ENCODE results near the gene CORIN. TPM values are rescaled to one million over a fixed set of nuclear protein-coding genes. Genes with fewer than 3 reads are reported as not detected.

CORIN gene
- total and polyA plus RNA-seq, 2 of the 13 experiments (the other 11 are each of a cell fraction or from before 2014, with no cell fraction given): 0.84 to 1.2 TPM

- H3K9ac ChIP-seq (ENCODE audit: insufficient read depth, low read depth, low read length): no peak overlapping the region
- no peaks in the 10 kb centered on the region for H4K20me1 ChIP-seq (ENCODE audit: insufficient read depth, low read length)
- H3K9me3 ChIP-seq (ENCODE audit: low read length): no peaks in the 10 kb centered on the region
- H3K27me3 ChIP-seq (ENCODE audit: control insufficient read depth in 1 of 2, insufficient read depth in 2 of 2, low read length in 2 of 2): no peaks in the 10 kb centered on the region
- no peak overlapping the region for H3K27ac ChIP-seq (ENCODE audit: extremely low read length, insufficient read depth, low read length)
- H3K36me3 ChIP-seq (replicated peaks in 1 of 2; ENCODE audit: control insufficient read depth in 1 of 2, insufficient read depth in 2 of 2, low read length in 2 of 2): no peaks in the 10 kb centered on the region
- ChIA-PET CTCF (ENCODE audit: low intra/inter-chr PET ratio, low total read pairs) (no interaction called here), POLR2A (no interaction called here)
- BruUV-seq (replicated peaks): no TSS peak
- 1% methylated on average over 3 of the region's 3 CpGs for WGBS (ENCODE audit: low lambda C conversion rate)
- peaks cover 15% of the 10 kb centered on the region; the same call in 1 of the 2 replicates for H3K4me1 ChIP-seq (ENCODE audit: insufficient read depth, low read length)
- in situ Hi-C loops (cut with HindIII; ENCODE audit: extremely low pct_ligation_motif_present, low pct_unique_long_range_greater_than_20kb) (no loop called here), intact Hi-C loops (cut with micrococcal nuclease; ENCODE audit: unreplicated experiment) (no loop called here)
- H2AFZ ChIP-seq (ENCODE audit: low read length): no peak overlapping the region
- DNase-seq (ENCODE audit: low spot score): no peak
- H3K79me2 ChIP-seq (ENCODE audit: insufficient read depth, low read length): no peaks in the 10 kb centered on the region
- TF ChIP-seq ISL2 (CRISPR knock-in tag; IDR thresholded peaks at IDR 0.05): peak; percentile 40; the same call in 1 of the 2 replicates
- peak; percentile 63 for TF ChIP-seq CREM (IDR thresholded peaks at IDR 0.05)
- no peak for TF ChIP-seq CREM (CRISPR knock-in tag; IDR thresholded peaks at IDR 0.05)
- TF ChIP-seq TCF7 (IDR thresholded peaks at IDR 0.05; ENCODE audit: low read depth): peak; percentile 80
- TF ChIP-seq GATA4 (IDR thresholded peaks at IDR 0.05; ENCODE audit: borderline replicate concordance, low read depth): peak; percentile 32; the same call in 1 of the 2 replicates
- peak; percentile 36; the same call in 1 of the 2 replicates for TF ChIP-seq NR2F2 (IDR thresholded peaks at IDR 0.05; ENCODE audit: borderline replicate concordance, low read depth)
- peak; percentile 61; the same call in 1 of the 2 replicates for TF ChIP-seq NFIC (IDR thresholded peaks at IDR 0.05; ENCODE audit: low read length)
- TF ChIP-seq ZBTB3 (CRISPR knock-in tag; IDR thresholded peaks at IDR 0.05; ENCODE audit: borderline replicate concordance, low read depth): no peak
- TF ChIP-seq EP300 (IDR thresholded peaks at IDR 0.05; ENCODE audit: low read depth in 2 of 2, low read length in 2 of 2): peak in 1 of 2 experiments; percentile 65; a peak in 1 of 4 replicates
- no peak for TF ChIP-seq EP300 (CRISPR knock-in tag; IDR thresholded peaks at IDR 0.05; ENCODE audit: borderline replicate concordance)
- no peak for TF ChIP-seq NFATC3 (CRISPR knock-in tag; IDR thresholded peaks at IDR 0.05)
- peak; percentile 87 for TF ChIP-seq TCF7L2 (IDR thresholded peaks at IDR 0.05; ENCODE audit: low read depth, low read length)
- TF ChIP-seq TFDP2 (CRISPR knock-in tag; IDR thresholded peaks at IDR 0.05): no peak
- no peak overlapping the region for H3K4me3 ChIP-seq (replicated peaks in 1 of 3; ENCODE audit: insufficient read depth in 1 of 3, low read depth in 2 of 3, low read length in 3 of 3)
- ATAC-seq: no peak
- peak overlapping the region; percentile 19; the same call in 1 of the 2 replicates for H3K4me2 ChIP-seq (ENCODE audit: low read depth, low read length)
- FAIRE-seq: no peak
These were observed 39.7 kb downstream of the CORIN start for GRCh38 chr4:47798165-47798564.

Measured in HepG2 (cell line).